Measurements from ENCODE around the gene TJAP1. TPM values are rescaled to one million over a fixed set of nuclear protein-coding genes. Genes with fewer than 3 reads are reported as not detected.

TJAP1 gene
- total and polyA plus RNA-seq, 10 donors, result 13.5 to 40.0 (median 33.3) TPM

- no peak for DNase-seq
- Histone ChIP-seq H3K36me3 (peaks cover 0 to 96% (median 77%) of the 10 kb centered on the region in 6 donors), H3K9me3 (no peaks in the 10 kb centered on the region), H3K4me3 (no peak overlapping the region), H3K27ac (no peak overlapping the region), H3K4me1 (peaks cover 0 to 8% (median 0%) of the 10 kb centered on the region in 6 donors), H3K27me3 (replicated peaks in 1 of 7) (no peaks in the 10 kb centered on the region)
- TF ChIP-seq POLR2AphosphoS5 (IDR thresholded peaks at IDR 0.05), result no peak
- TF ChIP-seq, protein P1, sequence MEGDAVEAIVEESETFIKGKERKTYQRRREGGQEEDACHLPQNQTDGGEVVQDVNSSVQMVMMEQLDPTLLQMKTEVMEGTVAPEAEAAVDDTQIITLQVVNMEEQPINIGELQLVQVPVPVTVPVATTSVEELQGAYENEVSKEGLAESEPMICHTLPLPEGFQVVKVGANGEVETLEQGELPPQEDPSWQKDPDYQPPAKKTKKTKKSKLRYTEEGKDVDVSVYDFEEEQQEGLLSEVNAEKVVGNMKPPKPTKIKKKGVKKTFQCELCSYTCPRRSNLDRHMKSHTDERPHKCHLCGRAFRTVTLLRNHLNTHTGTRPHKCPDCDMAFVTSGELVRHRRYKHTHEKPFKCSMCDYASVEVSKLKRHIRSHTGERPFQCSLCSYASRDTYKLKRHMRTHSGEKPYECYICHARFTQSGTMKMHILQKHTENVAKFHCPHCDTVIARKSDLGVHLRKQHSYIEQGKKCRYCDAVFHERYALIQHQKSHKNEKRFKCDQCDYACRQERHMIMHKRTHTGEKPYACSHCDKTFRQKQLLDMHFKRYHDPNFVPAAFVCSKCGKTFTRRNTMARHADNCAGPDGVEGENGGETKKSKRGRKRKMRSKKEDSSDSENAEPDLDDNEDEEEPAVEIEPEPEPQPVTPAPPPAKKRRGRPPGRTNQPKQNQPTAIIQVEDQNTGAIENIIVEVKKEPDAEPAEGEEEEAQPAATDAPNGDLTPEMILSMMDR (IDR thresholded peaks at IDR 0.05 in 8 of 11, conservative IDR thresholded peaks at IDR 0.05 in 3 of 11), result no peak
- TF ChIP-seq POLR2A (IDR thresholded peaks at IDR 0.05), result no peak
- 94 to 98% (median 96%) methylated on average over 4 of the region's 4 CpGs for WGBS, 5 donors
- intact Hi-C loops (cut with DNase I; ENCODE audit: low total_unique reads), result no loop called here
Measured at GRCh38 chr6:43448916-43449315, 28.5 kb upstream of the TJAP1 start.

DNA sequence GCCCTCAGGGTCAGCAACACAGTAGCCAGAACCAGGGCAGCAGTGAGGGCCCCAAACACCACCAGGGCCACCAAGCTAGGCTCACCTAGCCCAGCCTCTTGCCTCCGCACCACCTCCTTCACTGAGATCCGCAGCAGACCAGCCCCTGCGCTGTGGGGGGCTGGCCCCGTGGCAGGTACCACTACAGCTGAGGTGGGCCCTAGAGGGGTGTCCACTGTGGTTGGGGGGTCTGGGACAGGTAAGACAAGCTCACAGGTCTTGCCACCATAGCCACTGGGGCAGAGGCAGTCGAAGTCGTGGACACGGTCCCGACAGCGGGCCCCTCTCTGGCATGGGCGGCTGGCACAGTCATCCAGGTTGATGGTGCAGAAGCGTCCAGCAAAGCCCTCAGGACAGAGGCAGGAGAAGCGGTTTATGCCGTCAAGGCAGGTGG is 26.7 kb upstream of the TJAP1 start:
- H3K4me3 ChIP-seq, result no peak overlapping the region
- peaks cover 0 to 78% (median 60%) of the 10 kb centered on the region in 6 donors for H3K36me3 ChIP-seq
- TF ChIP-seq POLR2AphosphoS5 (IDR thresholded peaks at IDR 0.05), result peak in 1 of 3 donors; percentile 45
- TF ChIP-seq, protein P1 (IDR thresholded peaks at IDR 0.05 in 8 of 11, conservative IDR thresholded peaks at IDR 0.05 in 3 of 11), result no peak
- DNase-seq, result no peak
- H3K4me1 ChIP-seq, result peaks cover 0 to 17% (median 14%) of the 10 kb centered on the region in 6 donors
- WGBS, 5 donors, result 88 to 99% (median 95%) methylated on average over 13 of the region's 13 CpGs
- H3K27ac ChIP-seq, result no peak overlapping the region
- no peaks in the 10 kb centered on the region for H3K9me3 ChIP-seq
- intact Hi-C loops (cut with DNase I; ENCODE audit: low total_unique reads), result loop anchor here (5.0 kb wide), 1 partner anchor 57 kb away; no protein-coding TSS in a partner anchor
- peaks cover 0 to 13% (median 3%) of the 10 kb centered on the region in 7 donors for H3K27me3 ChIP-seq (replicated peaks in 1 of 7)

DNA sequence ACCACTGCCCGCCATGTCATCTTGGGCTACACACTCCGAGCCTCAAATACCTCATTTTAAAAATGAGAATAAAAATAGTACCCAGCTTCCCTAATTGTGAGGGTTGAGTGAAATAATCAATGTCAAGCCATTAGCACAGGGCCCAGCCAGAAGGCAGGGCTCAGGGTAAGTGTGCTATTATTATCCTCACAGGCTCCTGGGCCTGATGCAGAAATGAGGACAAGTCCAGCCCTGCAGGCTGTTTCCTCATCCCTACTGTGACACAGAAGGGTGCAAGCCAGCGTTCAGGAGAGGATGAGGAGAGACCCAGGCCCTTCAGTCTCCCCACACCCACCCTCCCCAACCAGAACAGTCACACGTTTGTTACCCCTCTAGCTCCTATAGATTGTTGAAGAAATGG is 26.0 kb upstream of the TJAP1 start:
- TF ChIP-seq POLR2A (IDR thresholded peaks at IDR 0.05), result no peak
- no peak for TF ChIP-seq POLR2AphosphoS5 (IDR thresholded peaks at IDR 0.05)
- TF ChIP-seq, protein P1 (IDR thresholded peaks at IDR 0.05 in 8 of 11, conservative IDR thresholded peaks at IDR 0.05 in 3 of 11), result no peak
- Histone ChIP-seq H3K4me3 (no peak overlapping the region), H3K9me3 (no peaks in the 10 kb centered on the region), H3K36me3 (peaks cover 0 to 72% (median 54%) of the 10 kb centered on the region in 6 donors), H3K27me3 (replicated peaks in 1 of 7) (peaks cover 0 to 19% (median 9%) of the 10 kb centered on the region in 7 donors), H3K4me1 (peaks cover 0 to 24% (median 20%) of the 10 kb centered on the region in 6 donors), H3K27ac (no peak overlapping the region)
- intact Hi-C loops (cut with DNase I; ENCODE audit: low total_unique reads), result loop anchor here (5.0 kb wide), 1 partner anchor 56 kb away; no protein-coding TSS in a partner anchor
- 81 to 93% (median 85%) methylated on average over 4 of the region's 4 CpGs for WGBS, 5 donors
- DNase-seq, result no peak

DNA sequence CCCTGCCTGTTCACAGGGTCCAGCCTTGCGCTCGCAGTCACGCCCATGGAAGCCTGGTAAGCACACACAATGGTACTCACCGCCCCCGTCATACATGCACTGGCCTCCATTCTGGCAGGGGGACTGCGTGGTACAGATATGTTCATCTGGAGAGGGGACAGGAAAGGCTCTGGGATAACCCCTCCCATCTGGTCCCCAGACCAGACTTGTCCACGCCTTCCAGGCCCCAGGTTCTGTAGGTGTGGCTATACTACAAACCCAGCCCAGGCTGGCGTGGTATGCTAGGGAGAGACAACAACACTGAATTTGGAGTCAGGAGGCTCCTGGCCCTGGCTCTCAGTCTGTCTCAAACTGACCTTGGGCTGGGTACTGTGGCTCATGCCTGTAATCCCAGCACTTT is 25.4 kb upstream of the TJAP1 start:
- intact Hi-C loops (cut with DNase I; ENCODE audit: low total_unique reads), result loop anchor here (5.0 kb wide), 1 partner anchor 55 kb away; no protein-coding TSS in a partner anchor
- TF ChIP-seq POLR2A (IDR thresholded peaks at IDR 0.05) (no peak), POLR2AphosphoS5 (IDR thresholded peaks at IDR 0.05) (peak in 1 of 3 donors; percentile 35)
- TF ChIP-seq, protein P1 (IDR thresholded peaks at IDR 0.05 in 8 of 11, conservative IDR thresholded peaks at IDR 0.05 in 3 of 11), result no peak
- peaks cover 0 to 25% (median 15%) of the 10 kb centered on the region in 7 donors for H3K27me3 ChIP-seq (replicated peaks in 1 of 7)
- DNase-seq, result no peak
- no peaks in the 10 kb centered on the region for H3K9me3 ChIP-seq
- no peak overlapping the region for H3K4me3 ChIP-seq
- H3K27ac ChIP-seq, result no peak overlapping the region
- 94 to 97% (median 95%) methylated on average over 8 of the region's 8 CpGs for WGBS, 5 donors
- peaks cover 0 to 27% (median 20%) of the 10 kb centered on the region in 6 donors for H3K4me1 ChIP-seq
- peaks cover 0 to 66% (median 51%) of the 10 kb centered on the region in 6 donors for H3K36me3 ChIP-seq
